Measurements from ENCODE around the gene CCDC57. TPM values are rescaled to one million over a fixed set of nuclear protein-coding genes. Genes with fewer than 3 reads are reported as not detected.

Gene CCDC57
- total and polyA plus RNA-seq, 12 donors: 7.0 to 34.5 (median 10.7) TPM

DNA sequence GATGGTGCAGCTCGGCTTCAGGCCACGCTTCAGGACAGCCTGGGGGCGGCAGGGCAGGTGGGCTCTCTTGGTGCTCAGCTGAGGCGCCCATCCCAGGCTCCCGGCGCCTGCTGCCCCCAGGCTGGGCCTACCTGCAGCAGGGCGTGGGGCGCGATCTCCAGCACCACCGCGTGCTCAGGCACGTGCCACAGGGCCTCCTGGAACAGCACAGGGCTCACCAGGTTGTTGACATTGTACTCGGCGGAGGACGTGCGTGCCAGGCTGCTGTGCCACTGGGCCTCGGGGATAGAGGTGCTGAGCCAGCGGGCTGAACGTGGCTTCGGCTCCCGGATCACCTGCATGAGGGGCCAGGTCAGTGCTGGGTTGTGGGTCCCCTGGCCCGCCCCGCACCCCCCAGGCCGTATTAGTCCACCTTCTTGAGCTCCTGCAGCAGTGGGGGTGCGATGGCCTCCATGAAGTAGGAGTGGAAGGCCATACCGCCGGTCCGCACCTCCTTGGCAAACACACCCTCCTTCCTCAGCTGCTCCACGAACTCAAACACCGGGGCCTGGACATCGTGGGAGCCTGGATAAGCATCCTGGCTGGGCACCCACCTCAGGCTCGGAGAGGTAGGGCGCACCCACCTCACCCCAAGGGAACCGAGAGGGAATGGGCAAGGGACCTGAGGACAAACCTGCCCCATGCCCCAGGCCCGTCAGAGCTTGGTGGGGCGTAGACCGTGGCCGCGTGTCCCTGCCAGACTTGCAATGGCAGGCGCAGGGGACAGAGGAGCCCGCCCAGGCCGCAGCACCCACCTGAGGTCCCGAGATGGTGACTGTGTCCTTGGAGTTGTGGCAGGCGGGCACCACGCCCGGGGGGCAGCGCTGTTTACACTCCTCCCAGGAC, 123.6 kb downstream of the CCDC57 start:
- no peak for DNase-seq
- ATAC-seq: no peak
- WGBS, 2 donors: 95 to 96% methylated on average over 47 of the region's 47 CpGs

DNA sequence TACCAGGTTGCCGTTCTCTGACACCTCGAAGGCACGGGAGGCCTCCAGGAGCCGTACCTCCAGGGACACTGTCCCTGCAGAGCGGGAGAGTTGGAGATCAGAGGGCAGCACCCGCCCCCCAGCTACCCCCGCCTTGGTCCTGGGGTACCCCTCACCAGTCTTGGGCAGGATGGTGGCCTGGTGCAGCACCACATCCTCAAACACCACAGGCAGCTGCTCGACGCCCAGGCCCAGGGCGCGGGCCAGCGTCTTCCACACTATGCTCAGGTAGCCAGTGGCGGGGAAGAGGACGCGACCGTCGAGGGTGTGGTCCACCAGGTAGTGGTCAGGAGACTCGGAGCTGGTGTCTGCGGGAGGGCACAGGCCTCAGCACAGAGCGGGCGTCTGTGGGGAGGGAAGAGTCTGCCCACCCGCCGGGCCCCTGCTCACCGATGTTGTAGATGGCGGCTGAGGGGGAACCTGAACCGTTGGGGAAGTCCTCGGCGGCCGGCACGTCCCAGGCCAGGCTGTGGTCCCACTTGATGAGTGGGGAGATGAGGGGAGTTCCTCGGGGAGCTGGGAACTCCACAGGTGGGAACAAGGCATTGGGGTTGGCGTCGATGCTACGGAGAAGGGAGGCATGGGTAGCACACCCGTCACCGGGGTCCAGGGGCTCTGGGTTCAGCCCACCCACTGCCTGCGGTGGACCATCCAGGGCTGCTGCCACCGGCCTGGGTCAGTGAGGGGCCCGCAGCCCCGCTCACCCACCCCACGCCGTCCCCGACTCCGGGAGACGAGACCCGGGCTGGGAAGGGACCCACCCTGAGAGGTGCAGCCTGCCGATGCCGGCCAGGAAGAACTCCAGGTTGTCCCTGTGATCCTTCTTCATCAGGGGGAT, 124.4 kb downstream of the CCDC57 start:
- peak in 1 of 2 donors; percentile 10 for DNase-seq
- ATAC-seq: no peak
- H3K27ac ChIP-seq: no peak overlapping the region
- H3K36me3 ChIP-seq: peaks cover 3 to 100% (median 75%) of the 10 kb centered on the region in 9 donors
- no peaks in the 10 kb centered on the region for H3K4me1 ChIP-seq
- H3K4me3 ChIP-seq: no peak overlapping the region
- TF ChIP-seq, protein P1, sequence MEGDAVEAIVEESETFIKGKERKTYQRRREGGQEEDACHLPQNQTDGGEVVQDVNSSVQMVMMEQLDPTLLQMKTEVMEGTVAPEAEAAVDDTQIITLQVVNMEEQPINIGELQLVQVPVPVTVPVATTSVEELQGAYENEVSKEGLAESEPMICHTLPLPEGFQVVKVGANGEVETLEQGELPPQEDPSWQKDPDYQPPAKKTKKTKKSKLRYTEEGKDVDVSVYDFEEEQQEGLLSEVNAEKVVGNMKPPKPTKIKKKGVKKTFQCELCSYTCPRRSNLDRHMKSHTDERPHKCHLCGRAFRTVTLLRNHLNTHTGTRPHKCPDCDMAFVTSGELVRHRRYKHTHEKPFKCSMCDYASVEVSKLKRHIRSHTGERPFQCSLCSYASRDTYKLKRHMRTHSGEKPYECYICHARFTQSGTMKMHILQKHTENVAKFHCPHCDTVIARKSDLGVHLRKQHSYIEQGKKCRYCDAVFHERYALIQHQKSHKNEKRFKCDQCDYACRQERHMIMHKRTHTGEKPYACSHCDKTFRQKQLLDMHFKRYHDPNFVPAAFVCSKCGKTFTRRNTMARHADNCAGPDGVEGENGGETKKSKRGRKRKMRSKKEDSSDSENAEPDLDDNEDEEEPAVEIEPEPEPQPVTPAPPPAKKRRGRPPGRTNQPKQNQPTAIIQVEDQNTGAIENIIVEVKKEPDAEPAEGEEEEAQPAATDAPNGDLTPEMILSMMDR (IDR thresholded peaks at IDR 0.05): no peak
- H3K27me3 ChIP-seq: no peaks in the 10 kb centered on the region
- 95 to 97% methylated on average over 45 to 48 of the region's 48 CpGs for WGBS, 2 donors
- H3K9me3 ChIP-seq: no peaks in the 10 kb centered on the region
- intact Hi-C loops (cut with DNase I): no loop called here

More for the DNA sequence above, 123.6 kb downstream of the CCDC57 start:
- no peaks in the 10 kb centered on the region for H3K4me1 ChIP-seq
- intact Hi-C loops (cut with DNase I): no loop called here
- no peak overlapping the region for H3K27ac ChIP-seq
- no peak overlapping the region for H3K4me3 ChIP-seq
- no peaks in the 10 kb centered on the region for H3K27me3 ChIP-seq
- TF ChIP-seq, protein P1 (IDR thresholded peaks at IDR 0.05): no peak
- H3K9me3 ChIP-seq: no peaks in the 10 kb centered on the region
- peaks cover 5 to 100% (median 75%) of the 10 kb centered on the region in 9 donors for H3K36me3 ChIP-seq

DNA sequence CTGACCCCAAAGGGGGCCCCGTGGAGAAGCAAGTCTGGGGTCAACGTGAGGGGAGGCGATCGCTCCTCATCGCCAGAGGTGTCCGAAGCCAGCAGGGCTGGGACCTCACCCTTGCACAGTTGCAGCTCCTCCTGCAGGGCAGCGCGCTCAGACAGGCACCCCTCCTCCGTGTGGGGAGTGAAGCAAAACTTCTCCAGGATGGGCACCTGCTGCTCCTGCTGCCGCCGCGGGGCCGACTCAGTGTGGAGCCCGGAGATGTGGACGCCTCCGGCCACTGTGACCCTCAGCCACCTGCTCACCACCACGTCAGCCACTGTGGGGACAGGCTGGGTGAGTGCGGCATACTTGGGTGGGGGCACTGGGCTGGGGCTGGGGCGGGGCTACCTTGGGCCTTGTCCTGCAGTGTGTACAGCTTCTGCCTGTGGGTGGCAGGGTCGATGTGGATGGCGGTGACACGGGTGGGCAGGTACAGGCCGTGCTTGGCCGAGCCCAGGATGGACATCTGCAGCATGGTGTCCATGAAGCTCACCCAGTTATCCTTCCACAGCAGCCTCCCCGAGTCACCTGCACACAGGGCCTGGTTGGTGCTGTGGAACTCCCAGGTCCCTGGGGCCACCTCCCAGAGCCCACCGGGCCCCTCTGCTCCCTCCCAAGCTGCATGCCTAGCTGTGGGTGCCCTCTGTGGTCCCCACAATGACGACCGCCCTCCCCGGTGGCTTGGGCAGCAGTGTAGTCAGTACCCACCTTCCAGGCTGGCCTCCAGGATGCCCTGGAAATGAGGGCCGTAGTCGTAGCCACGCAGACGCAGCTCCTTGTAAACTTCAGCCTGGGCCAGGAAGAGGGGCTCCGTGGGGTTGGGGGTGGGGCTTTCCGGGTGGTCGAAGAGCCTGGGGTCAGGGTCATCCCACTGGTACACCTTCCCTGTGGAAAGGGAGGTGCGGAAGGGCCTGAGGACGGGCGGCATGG, 125.4 kb downstream of the CCDC57 start:
- WGBS, 2 donors: 92 to 93% methylated on average over 39 of the region's 39 CpGs
- H3K36me3 ChIP-seq: peaks cover 0 to 100% (median 75%) of the 10 kb centered on the region in 9 donors
- H3K4me3 ChIP-seq: no peak overlapping the region
- no peak for ATAC-seq
- no peaks in the 10 kb centered on the region for H3K9me3 ChIP-seq
- no peaks in the 10 kb centered on the region for H3K27me3 ChIP-seq
- TF ChIP-seq, protein P1 (IDR thresholded peaks at IDR 0.05): no peak
- intact Hi-C loops (cut with DNase I): no loop called here
- no peak overlapping the region for H3K27ac ChIP-seq
- peak in 1 of 2 donors; percentile 16 for DNase-seq
- no peaks in the 10 kb centered on the region for H3K4me1 ChIP-seq

Measured in heart right ventricle (tissue), 16 donors.